Gastrocnemius medialis (tissue), 4 donors: ENCODE data around the gene SETD1B.

Source experiments
- CTCF ChIP-seq, 5 experiments: fragments of 450-650 bp in 3 of 5; fragments of 200-600 bp in 2 of 5; sonication (generic) in 2 of 5; IDR thresholded peaks in 4 of 5; conservative IDR thresholded peaks in 1 of 5; 1 replicate in 4 of 5; 2 replicates in 1 of 5; pipeline ENCODE4 v1.5.1; 2016 to 2019; ENCODE audit warnings: antibody characterized with exemption in 5 of 5, mild to moderate bottlenecking in 3 of 5, moderate library complexity in 3 of 5
- POLR2A ChIP-seq, 2 donors: fragments of 450-650 bp; IDR thresholded peaks; one replicate each; pipeline ENCODE4 v1.6.1; 2017; ENCODE audit warnings: antibody characterized with exemption in 2 of 2, mild to moderate bottlenecking in 2 of 2, moderate library complexity in 2 of 2

- TF ChIP-seq CTCF (IDR thresholded peaks at IDR 0.05 in 4 of 5, conservative IDR thresholded peaks at IDR 0.05 in 1 of 5) (no peak), POLR2A (IDR thresholded peaks at IDR 0.05) (no peak)
Measured at GRCh38 chr12:121826318-121827150, 22.7 kb downstream of the SETD1B start.
